GM20000 (cell line): ENCODE results near the gene ARL8A.

ENCODE experiments used
- DNase-seq: peaks from one replicate; pipeline ENCODE4 v3.0.0; 2012; ENCODE audit warnings: low spot score
- TF ChIP-seq, protein P1 (sequence below): IDR thresholded peaks from 2 replicates; pipeline ENCODE4 v1.5.1; 2012; ENCODE audit warnings: mild to moderate bottlenecking, control low read depth; ENCODE audit errors: extremely low read depth, missing control alignments

The ARL8A gene

DNA sequence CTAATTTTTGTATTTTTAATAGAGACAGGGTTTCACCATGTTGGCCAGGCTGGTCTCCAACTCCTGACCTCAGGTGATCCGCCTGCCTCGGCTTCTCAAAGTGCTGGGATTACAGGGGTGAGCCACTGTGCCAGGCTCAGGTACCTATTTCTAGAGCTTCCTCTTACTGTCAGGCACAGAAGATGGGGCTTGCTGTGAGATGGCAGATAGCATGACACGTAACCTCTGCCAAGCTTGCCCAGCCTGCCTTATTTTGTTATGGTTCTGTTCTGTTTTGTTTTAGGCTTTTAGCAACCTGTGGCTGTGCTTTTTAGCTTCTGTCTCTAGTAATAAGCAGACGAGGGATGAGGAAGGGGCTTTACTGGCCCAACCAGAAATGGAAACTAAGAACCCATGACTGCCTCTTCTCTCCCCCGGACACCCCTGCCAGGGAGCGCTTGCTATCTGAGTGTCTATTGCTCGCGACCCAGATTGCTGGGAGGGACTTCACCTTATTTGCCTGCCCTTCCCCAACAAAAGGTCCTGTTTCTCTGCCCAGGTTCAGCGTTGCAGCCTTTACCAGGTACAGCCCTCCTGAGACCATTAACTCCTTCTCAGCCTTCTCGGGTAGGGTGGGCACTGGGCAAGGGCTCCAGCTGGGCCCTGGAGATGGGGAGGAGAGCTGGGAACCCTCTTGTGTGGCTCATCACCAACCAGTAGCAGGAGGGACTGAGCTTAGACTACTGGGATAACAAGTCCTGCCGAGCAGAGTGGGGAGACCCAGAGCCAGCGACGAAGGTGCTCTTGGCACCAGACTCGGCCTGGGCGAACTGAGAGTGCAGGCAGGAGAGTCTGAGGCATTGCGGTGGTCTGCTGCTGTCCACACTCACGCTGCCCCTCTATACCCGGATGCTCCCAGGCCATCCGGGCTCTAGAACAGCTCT is 35.6 kb upstream of the ARL8A start:
- TF ChIP-seq, protein P1, sequence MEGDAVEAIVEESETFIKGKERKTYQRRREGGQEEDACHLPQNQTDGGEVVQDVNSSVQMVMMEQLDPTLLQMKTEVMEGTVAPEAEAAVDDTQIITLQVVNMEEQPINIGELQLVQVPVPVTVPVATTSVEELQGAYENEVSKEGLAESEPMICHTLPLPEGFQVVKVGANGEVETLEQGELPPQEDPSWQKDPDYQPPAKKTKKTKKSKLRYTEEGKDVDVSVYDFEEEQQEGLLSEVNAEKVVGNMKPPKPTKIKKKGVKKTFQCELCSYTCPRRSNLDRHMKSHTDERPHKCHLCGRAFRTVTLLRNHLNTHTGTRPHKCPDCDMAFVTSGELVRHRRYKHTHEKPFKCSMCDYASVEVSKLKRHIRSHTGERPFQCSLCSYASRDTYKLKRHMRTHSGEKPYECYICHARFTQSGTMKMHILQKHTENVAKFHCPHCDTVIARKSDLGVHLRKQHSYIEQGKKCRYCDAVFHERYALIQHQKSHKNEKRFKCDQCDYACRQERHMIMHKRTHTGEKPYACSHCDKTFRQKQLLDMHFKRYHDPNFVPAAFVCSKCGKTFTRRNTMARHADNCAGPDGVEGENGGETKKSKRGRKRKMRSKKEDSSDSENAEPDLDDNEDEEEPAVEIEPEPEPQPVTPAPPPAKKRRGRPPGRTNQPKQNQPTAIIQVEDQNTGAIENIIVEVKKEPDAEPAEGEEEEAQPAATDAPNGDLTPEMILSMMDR: no peak
- no peak for DNase-seq

DNA sequence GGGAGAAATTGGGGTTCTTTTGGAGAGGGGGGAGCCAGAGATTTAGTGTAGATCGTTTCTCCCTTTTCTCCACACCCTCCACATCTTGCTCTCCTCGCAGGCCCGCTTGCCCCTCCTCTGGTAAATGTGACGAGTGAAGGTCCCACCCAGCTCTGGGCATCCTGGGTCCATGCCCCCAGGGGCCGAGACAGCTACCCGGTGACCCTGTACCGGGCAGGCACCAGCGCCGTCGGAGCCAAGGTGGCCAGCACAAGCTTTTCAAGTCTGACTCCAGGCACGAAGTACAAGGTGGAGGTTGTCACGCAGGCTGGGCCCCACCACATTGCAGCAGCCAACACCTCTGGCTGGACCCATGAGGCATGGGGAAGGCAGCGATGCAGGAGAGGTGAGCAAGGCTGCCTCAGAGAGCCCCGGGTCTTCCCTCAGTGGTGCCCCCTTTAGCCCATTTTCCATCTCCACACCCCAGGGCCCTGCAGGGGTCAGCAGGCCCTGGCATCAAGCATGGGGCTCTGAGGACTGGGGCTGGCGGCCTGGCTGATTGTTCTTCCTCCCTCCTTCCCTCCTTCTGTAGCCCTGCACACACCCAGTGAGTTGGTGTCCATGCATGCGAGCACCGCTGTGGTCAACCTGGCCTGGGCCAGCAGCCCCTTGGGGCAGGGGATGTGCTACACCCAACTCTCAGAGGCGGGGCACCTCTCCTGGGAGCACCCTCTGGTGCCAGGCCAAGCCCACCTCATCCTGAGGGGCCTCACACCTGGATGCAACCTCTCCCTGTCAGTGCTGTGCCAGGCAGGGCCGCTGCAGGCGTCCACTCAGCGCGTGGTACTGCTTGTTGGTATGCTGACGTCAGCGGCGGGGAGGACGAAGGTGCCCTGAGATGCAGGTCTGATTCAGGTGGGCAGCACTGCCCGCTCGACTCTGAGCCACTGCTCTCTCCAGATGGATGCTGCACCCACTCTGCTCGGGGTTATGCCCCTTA is 32.7 kb upstream of the ARL8A start:
- DNase-seq: no peak
- TF ChIP-seq, protein P1: no peak

DNA sequence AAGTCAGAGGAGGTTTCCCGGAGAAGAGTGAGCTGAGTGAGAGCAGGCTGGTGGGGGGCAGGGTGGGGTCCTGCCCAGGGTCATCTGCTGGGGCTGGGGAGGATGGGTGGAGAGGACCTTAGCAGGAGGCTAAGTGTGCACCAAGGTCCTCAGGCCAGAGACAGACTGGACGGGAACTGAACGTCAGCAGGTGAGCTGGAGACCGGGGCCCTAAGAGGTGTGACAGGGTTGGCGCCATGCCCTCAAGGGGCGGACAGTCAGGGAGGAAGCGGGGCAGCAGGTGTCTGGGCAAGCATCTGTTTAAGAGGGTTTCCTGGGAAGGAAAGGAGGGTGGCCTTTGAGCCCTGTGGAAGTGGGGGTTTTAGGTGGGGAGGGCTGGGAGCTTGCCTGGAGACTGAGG is 29.5 kb upstream of the ARL8A start:
- TF ChIP-seq, protein P1: no peak
- no peak for DNase-seq

DNA sequence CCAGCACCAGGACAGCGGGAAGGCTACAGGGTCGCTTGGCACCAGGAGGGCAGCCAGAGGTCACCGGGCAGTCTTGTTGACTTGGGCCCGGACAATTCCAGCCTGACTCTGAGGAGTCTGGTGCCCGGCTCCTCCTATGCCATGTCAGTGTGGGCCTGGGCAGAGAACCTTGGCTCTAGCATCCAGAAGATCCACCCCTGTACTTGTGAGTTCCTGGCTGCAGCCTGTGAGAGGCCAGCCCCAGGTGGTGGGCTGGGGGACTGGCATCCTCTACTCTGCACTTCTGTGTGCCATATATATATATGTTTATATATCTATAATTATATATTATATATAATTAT is 27.4 kb upstream of the ARL8A start:
- TF ChIP-seq, protein P1: no peak
- DNase-seq: no peak

DNA sequence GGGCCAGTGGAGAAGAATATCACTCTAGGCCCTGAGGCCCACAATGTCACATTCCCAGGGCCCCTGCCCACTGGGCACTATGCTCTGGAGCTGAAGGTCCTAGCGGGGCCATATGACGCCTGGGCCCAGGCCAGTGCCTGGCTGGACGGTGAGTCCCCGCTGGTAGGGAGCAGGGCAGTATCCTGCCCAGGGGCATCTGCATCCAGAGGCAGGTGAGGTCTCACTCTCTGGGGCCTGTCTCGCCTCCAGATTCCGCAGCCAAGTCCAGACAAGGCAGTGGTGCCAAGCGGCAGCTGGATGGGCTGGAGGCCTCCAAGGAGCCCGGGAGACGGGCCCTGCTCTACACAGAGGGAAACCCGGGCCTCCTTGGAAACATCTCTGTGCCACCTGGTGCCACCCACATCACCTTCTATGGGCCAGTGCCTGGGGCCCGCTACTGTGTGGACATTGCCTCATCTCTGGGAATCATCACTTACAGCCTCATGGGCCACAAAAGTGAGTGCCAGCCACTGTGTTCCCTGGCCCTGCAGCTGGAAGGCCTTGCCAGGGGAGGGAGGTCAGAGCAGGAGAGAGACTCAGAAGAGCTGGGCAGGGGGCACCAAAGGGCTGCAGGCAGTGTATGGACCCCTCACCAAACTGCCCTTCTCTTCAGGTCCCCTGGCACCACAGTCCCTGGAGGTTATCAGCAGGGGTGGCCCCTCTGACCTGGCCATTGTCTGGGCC is 26.9 kb upstream of the ARL8A start:
- TF ChIP-seq, protein P1: no peak
- no peak for DNase-seq

DNA sequence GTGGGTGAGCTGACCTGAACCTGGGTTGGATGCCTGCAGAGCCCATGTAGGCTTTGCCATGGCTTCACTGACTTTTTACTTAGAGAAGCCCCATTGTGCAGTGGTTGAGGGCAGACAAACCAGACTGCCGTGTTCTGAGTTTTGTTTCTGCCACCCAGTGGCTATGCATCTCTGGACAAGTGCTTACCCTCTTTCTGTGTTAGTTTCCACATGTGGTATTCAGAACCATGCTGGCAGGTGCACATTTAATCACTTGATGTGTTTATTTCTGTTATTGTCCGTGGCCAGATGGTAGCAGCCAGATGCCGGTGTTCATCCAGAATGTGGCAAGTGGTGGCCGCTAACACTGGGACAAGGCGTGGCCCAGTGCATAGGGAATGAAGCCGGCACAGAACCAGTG is 26.2 kb upstream of the ARL8A start:
- TF ChIP-seq, protein P1: no peak
- DNase-seq: no peak
